OCI-LY7 (cell line): Measurements from ENCODE around the gene GULP1.

Experiments
- CTCF ChIP-seq: fragments of 200-600 bp; sonication (generic); conservative IDR thresholded peaks from 2 replicates; pipeline ENCODE4 v1.5.1; 2014; ENCODE audit warnings: mild to moderate bottlenecking, antibody characterized with exemption, low read length, moderate library complexity, mixed read lengths
- EZH2phosphoT487 ChIP-seq: fragments of 200-600 bp; sonication (generic); IDR thresholded peaks from 2 replicates; pipeline ENCODE4 v1.6.1; 2018; ENCODE audit warnings: low read depth, borderline replicate concordance, mild to moderate bottlenecking, mixed run types, antibody characterized with exemption, low read length, moderate library complexity, mixed read lengths

GRCh38 chr2:188503975-188504374, 212.3 kb downstream of the GULP1 start:
- TF ChIP-seq CTCF (no peak), EZH2phosphoT487 (no peak)
